NB4 (cell line): Measurements from ENCODE around the gene NCAM2.

Source experiments
- POLR2A ChIP-seq: IDR thresholded peaks from 2 replicates; pipeline ENCODE4 v1.6.1; 2011; ENCODE audit warnings: mild to moderate bottlenecking; ENCODE audit not compliant: insufficient read length; ENCODE audit errors: extremely low read depth
- TF ChIP-seq, protein P1 (sequence below): IDR thresholded peaks from one replicate; pipeline ENCODE4 v1.5.1; 2012; ENCODE audit warnings: low read depth, low read length
- TF ChIP-seq, protein P2 (sequence below): IDR thresholded peaks from 2 replicates; pipeline ENCODE4 v1.6.1; 2011; ENCODE audit warnings: low read depth, low read length

DNA sequence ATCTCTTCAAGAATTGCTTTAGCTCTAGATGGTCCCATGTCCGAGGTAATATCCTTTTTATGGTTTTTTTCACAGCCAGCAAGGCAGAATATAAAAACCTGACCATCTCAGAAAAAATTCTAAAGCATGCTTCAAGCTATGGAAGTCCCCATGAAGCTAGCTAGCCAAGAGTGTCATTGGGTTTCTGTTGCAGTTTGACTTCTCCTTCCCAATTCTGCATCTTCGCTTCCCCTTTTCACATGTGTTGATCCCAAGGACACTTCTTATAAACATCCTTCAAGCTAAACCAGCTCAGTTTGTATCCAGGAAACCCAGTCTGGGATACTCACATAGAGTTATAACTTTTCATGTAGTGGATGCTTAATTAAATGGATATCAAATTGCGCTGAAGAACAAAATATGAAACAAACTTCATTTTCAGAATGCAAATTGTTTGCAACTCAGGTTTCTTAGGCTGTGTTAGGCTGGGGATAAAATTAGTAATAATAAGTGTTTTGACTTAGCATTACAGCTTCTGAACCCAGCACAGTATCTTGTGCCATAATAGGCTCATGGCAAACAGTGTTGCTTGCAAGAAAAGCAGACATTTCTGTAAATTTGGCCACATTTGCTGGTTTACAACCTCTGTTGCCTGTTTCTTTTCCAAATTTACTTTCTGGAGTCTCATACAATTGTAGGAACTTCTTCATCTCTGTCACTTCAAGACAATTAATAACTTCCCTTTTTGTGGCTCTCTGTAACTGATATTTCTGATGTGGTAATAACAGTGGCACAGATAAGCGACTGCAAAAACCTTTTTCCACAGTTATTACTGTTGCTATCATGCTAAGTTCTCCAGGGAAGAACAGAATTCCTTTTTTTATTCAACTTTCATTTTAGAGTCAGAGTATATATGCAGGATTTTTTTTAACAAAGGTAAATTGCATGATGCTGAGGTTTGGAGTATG is 53.2 kb downstream of the NCAM2 start:
- TF ChIP-seq, protein P1, sequence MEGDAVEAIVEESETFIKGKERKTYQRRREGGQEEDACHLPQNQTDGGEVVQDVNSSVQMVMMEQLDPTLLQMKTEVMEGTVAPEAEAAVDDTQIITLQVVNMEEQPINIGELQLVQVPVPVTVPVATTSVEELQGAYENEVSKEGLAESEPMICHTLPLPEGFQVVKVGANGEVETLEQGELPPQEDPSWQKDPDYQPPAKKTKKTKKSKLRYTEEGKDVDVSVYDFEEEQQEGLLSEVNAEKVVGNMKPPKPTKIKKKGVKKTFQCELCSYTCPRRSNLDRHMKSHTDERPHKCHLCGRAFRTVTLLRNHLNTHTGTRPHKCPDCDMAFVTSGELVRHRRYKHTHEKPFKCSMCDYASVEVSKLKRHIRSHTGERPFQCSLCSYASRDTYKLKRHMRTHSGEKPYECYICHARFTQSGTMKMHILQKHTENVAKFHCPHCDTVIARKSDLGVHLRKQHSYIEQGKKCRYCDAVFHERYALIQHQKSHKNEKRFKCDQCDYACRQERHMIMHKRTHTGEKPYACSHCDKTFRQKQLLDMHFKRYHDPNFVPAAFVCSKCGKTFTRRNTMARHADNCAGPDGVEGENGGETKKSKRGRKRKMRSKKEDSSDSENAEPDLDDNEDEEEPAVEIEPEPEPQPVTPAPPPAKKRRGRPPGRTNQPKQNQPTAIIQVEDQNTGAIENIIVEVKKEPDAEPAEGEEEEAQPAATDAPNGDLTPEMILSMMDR = no peak
- TF ChIP-seq POLR2A = no peak
- TF ChIP-seq, protein P2, sequence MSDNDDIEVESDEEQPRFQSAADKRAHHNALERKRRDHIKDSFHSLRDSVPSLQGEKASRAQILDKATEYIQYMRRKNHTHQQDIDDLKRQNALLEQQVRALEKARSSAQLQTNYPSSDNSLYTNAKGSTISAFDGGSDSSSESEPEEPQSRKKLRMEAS = no peak
